CD4-positive, alpha-beta T cell treated with Interleukin-2 at 100 ng/mL for 4 hours (primary cell): ENCODE measurements around the gene ZNF764.
A peak's percentile ranks its signal among the peaks of the same experiment; 100 is the strongest.
"Not testable (repeated sequence)": the region's sequence is repeated elsewhere in the genome, so short reads cannot be mapped to it uniquely, and the experiment has no call there.

ENCODE experiments used
- DNase-seq: peaks from one replicate; pipeline ENCODE4 v3.0.0-alpha.2; 2020; ENCODE audit warnings: low spot score

ZNF764 gene

DNA sequence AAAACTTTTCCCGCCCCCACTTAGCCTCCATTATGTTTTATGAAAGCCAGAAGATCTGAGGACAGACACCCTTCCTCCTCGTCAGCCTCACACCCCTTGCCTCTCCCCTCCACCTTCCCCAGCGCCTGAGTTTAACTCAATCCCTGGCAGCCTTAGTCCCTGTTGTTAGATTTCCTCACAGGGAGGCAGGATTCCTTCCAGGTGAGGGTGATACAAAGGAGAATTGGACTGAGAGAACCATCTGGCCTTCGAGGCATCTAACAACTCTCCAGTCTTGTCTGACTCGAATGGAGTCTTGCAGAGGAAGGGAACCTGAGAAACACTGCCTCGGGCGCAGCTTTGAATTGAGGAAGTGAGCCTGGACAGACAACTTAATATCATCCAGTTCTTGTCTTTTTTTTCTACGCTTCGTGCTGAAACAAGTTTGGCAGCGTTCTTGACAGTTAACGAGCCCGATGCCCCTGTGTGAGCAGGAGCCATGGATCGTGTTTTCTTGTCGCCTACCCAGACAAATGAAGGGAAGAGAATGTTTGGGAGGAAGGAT is 30.5 kb downstream of the ZNF764 start:
- peak; percentile 22 for DNase-seq

DNA sequence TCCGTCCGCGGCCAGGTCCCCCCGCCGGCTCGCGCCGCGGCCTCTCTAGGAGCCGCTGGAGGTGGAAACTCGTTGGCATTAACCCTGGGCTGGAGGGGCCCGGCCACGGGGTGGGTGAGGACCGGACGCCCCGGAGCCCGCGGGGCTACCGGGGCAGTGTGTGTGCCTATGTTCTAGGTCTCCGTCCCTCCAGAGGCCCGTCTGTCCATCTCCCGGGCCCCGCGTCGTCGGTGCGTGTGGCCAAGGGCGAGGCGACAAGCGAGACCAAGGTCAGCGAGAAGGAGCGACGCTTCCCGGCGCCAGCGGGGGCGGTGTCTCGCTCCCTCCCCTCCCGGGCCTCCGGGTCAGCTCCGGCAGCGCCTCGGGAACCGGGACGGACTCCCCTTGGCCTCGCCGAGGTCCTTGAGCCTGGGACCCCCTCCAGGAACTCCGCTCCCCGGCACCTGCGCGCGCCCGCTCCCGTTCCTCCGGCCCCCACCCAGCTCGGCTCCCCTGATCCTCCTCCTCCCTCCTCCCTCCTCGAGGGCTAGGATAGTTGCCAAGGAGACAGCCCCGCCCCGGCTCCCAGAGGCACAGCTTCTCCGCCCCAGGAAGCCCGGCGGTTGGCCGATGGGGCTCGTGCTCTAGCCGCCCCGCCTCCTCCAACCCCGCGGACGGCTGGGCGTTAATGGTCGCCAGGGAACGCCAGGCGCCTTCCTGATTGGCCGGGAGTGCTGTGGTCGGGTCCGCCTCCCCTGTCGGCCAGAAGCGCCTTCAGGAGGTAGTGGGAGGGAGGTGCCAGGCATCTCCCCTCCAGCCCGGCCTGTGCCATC is 31.1 kb downstream of the ZNF764 start:
- DNase-seq = peak; percentile 93

- no peak for DNase-seq
Measured at GRCh38 chr16:30526137-30526822, 31.9 kb downstream of the ZNF764 start, which contains the start of gene ZNF768. Gene ZNF768, minus strand, starts transcription at chr16:30526566. Its CDS starts 153 bp downstream, at chr16:30526413.

GRCh38 chr16:30525844-30526136 is 32.4 kb downstream of the ZNF764 start:
- no peak for DNase-seq

- DNase-seq = no peak
Measured at GRCh38 chr16:30524575-30525568, 33.3 kb downstream of the ZNF764 start.

- no peak for DNase-seq
Measured at GRCh38 chr16:30523768-30524574, 34.2 kb downstream of the ZNF764 start.

GRCh38 chr16:30522702-30523463 is 35.3 kb downstream of the ZNF764 start:
- not testable (repeated sequence) for DNase-seq

DNA sequence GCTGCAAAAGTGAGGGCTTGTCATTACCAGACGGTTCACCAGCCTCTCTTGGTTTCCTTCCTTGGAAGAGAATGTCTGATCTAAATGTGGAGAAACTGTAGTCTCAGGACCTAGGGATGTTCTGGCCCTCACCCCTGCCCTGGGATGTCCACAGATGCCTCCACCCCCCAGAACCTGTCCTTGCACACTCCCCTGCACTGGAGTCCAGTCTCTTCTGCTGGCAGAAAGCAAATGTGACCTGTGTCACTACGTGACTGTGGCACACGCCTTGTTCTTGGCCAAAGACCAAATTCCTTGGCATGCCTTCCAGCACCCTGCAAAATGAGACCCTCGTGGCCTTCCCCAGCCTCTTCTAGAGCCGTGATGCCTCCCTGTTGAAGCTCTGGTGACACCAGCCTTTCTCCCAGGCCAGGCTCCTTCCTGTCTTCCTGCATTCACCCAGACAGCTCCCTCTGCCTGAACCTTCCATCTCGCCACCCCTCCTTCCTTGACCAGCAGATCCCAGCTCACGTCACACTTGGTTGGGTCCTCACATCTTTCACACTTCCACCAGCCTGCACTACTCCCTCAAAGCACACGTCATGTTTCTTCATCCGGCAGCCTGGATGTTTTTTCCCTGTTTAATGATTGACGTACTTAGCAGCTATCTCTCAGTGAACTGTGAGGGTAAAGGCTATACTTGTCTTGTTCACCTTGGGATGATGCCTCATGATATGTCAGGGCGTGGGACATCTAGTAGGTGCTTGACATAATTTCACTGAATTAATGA is 36.1 kb downstream of the ZNF764 start:
- DNase-seq = no peak

DNA sequence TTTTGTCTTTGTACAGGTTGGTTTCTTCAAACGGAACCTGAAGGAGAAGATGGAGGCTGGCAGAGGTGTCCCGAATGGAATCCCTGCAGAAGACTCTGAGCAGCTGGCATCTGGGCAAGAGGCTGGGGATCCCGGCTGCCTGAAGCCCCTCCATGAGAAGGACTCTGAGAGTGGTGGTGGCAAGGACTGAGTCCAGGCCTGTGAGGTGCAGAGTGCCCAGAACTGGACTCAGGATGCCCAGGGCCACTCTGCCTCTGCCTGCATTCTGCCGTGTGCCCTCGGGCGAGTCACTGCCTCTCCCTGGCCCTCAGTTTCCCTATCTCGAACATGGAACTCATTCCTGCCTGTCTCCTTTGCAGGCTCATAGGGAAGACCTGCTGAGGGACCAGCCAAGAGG is 36.7 kb downstream of the ZNF764 start:
- no peak for DNase-seq

- no peak for DNase-seq
Measured at GRCh38 chr16:30519120-30520049, 38.8 kb downstream of the ZNF764 start.

DNA sequence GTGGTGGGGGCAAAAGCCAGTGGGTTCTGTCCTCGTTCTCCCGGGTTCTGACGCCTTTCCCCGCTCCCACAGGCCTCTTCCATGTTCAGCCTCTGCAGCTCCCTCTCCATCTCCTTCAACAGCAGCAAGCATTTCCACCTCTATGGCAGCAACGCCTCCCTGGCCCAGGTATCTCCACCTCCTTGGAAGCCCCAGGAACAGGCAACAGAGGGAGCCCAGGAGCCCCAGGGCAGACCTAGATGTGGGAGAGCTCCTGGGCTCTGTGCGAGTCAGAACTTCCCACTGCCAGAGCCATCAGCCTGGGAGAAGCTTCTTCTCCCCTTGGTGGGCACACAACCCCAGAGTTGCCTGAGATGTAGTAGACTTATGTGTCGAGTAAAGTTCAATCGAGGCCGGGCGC is 39.6 kb downstream of the ZNF764 start:
- DNase-seq = no peak

GRCh38 chr16:30515275-30515674 is 42.9 kb downstream of the ZNF764 start:
- no peak for DNase-seq

- no peak for DNase-seq
Measured at GRCh38 chr16:30511509-30511908, 46.7 kb downstream of the ZNF764 start.

GRCh38 chr16:30510376-30510938 is 47.7 kb downstream of the ZNF764 start:
- DNase-seq = no peak

GRCh38 chr16:30509081-30509765 is 49.0 kb downstream of the ZNF764 start:
- no peak for DNase-seq
